Right lobe of liver (tissue), 4 donors: Measurements from ENCODE around the gene EDC3.

Experiments used
- POLR2A ChIP-seq: fragments of 450-650 bp; IDR thresholded peaks from one replicate; pipeline ENCODE4 v1.6.1; 2017; ENCODE audit warnings: antibody characterized with exemption, mild to moderate bottlenecking
- TF ChIP-seq, protein P1 (sequence below), 4 donors: fragments of 200-600 bp in 3 of 4; fragments of 450-650 bp in 1 of 4; IDR thresholded peaks; one replicate each; pipeline versions ENCODE4 v1.5.1 to v1.8.0; 2016 to 2022; ENCODE audit warnings: antibody characterized with exemption in 4 of 4, mild to moderate bottlenecking in 2 of 4
- donor health status: DM: no; HTN: no; CAD: no.
- donor health status: DM: no; HTN: no; CAD: no.
- donor health status: DM: no; HTN: yes; CAD: no.

DNA sequence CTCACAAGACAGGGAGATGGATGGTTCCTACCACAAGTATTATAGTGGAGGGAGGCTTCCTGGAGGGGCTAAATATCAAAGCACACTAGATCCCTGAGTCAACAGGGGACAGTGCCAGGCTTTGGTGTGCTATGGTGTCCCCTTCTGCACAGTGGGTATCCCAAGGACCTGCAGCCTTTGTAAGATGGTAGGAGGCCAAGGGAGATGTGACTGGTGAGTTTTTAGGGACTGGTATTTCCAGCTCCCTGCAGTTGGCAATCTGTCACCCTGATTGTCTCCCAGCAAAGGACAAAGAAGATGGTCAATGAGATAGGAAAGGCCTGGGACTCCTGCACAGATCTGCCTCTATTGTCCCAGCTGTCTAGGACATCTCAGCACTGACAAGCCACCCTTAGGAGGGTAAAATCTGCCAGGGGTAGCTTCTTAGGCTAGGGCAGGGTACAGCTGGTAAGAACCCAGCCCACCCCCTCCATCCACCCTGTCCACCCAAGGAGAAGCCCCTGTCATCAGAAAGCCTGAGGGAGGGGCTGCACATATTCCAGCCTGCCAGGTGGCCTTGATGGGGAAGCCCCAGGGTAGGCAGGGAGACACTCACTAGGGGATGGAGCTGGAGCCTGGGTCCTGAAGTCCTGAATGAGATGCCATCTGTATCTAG lies 28.9 kb upstream of the EDC3 start:
- TF ChIP-seq, protein P1, sequence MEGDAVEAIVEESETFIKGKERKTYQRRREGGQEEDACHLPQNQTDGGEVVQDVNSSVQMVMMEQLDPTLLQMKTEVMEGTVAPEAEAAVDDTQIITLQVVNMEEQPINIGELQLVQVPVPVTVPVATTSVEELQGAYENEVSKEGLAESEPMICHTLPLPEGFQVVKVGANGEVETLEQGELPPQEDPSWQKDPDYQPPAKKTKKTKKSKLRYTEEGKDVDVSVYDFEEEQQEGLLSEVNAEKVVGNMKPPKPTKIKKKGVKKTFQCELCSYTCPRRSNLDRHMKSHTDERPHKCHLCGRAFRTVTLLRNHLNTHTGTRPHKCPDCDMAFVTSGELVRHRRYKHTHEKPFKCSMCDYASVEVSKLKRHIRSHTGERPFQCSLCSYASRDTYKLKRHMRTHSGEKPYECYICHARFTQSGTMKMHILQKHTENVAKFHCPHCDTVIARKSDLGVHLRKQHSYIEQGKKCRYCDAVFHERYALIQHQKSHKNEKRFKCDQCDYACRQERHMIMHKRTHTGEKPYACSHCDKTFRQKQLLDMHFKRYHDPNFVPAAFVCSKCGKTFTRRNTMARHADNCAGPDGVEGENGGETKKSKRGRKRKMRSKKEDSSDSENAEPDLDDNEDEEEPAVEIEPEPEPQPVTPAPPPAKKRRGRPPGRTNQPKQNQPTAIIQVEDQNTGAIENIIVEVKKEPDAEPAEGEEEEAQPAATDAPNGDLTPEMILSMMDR (IDR thresholded peaks at IDR 0.05), result no peak
- TF ChIP-seq POLR2A, result no peak
